ENCODE results near the gene GOLGA8S.
"Not testable (repeated sequence)": the region's sequence is repeated elsewhere in the genome, so short reads cannot be mapped to it uniquely, and the experiment has no call there.

DNA sequence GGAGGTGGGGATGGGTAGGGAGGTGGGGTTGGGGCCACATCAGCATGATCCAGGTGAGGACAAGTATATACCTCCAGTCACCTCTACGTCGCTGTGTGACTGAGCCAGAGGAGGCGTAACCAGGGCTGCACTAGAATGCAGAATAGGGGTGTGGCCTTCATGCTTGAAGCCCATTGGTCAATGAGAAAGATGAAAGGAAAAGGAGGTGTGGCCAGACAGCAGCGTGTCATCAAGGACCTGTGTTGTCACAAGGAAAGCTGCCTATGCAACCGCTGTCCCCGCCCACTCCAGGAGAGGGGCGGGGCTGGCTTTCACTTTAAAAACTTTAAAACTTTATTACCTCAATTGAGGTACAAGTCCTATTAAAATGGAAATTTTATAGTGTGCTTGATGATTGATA is 20.5 kb upstream of the GOLGA8S start, which contains the start of gene GOLGA6L26:
- TF ChIP-seq YY1 (IDR thresholded peaks at IDR 0.05; ENCODE audit: insufficient read depth, insufficient read length); ZNF274 (IDR thresholded peaks at IDR 0.05; ENCODE audit: low read depth, low read length): not testable (repeated sequence)

Measured in NT2/D1 (cell line).